B cell (primary cell): Measurements from ENCODE around the gene JMY. TPM values are rescaled to one million over a fixed set of nuclear protein-coding genes. Genes with fewer than 3 reads are reported as not detected.

Source experiments
- ATAC-seq: fragments of 200-7000 bp; cut with Tn5 transposase; one replicate; pipeline ENCODE4 v1.10.0; 2021; ENCODE audit warnings: low read depth, mild to moderate bottlenecking, moderate number of reproducible peaks, moderate library complexity
- CTCF ChIA-PET: fragments of 350-600 bp; sonication (Branson Sonifier 250); formaldehyde crosslinking; loops from one replicate; lab custom pipeline; 2021; ENCODE audit warnings: antibody characterized with exemption, inconsistent platforms; lab: Charles Lee
- POLR2A ChIA-PET: fragments of 350-600 bp; sonication (Branson Sonifier 250); formaldehyde crosslinking; loops from one replicate; lab custom pipeline; 2021; ENCODE audit warnings: antibody characterized with exemption; lab: Charles Lee
- DNase-seq: peaks from one replicate; pipeline ENCODE4 v3.0.0; 2013
- H2AFZ ChIP-seq: 2 replicates; pipeline ENCODE4 v1.6.1; 2012; ENCODE audit warnings: mild to moderate bottlenecking, low read depth, low read length; ENCODE audit not compliant: insufficient read depth, poor library complexity, severe bottlenecking
- H3K27ac ChIP-seq, 2 donors: 1 replicate in 1 of 2; 2 replicates in 1 of 2; pipeline ENCODE4 v1.5.1; 2012 to 2013; ENCODE audit warnings: low read length in 2 of 2, mild to moderate bottlenecking in 2 of 2, moderate library complexity in 1 of 2
- H3K27me3 ChIP-seq, 4 experiments: fragments of 200-600 bp in 1 of 4; sonication (generic) in 1 of 4; replicated peaks in 1 of 4; 1 replicate in 2 of 4; 2 replicates in 2 of 4; pipeline versions ENCODE4 v1.6.1 to v1.7.0; 2013 to 2016; ENCODE audit warnings: low read length in 3 of 4, mild to moderate bottlenecking in 2 of 4, mixed read lengths in 1 of 4, moderate library complexity in 1 of 4; ENCODE audit not compliant: insufficient read depth in 4 of 4, control insufficient read depth in 3 of 4; ENCODE audit errors: control extremely low read depth in 1 of 4
- H3K36me3 ChIP-seq, 2 experiments: replicated peaks in 1 of 2; 1 replicate in 1 of 2; 2 replicates in 1 of 2; pipeline versions ENCODE4 v1.6.1 to v1.7.1; 2013; ENCODE audit warnings: low read length in 1 of 2; ENCODE audit not compliant: insufficient read depth in 2 of 2, control insufficient read depth in 1 of 2; ENCODE audit errors: control extremely low read depth in 1 of 2, extremely low read depth in 1 of 2
- H3K4me1 ChIP-seq, 2 donors: fragments of 200-600 bp in 1 of 2; sonication (generic) in 1 of 2; 1 replicate in 1 of 2; 2 replicates in 1 of 2; pipeline versions ENCODE4 v1.5.1 to v1.6.1; 2013 to 2017; ENCODE audit warnings: low read length in 2 of 2; ENCODE audit not compliant: control insufficient read depth in 2 of 2, insufficient read depth in 2 of 2
- H3K4me2 ChIP-seq: replicated peaks from 2 replicates; pipeline ENCODE3; 2012; ENCODE audit warnings: mild to moderate bottlenecking, low read depth, low read length; ENCODE audit not compliant: poor library complexity, severe bottlenecking
- H3K4me3 ChIP-seq, 5 experiments: fragments of 200-600 bp in 1 of 5; sonication (generic) in 1 of 5; 1 replicate in 3 of 5; 2 replicates in 2 of 5; pipeline versions ENCODE4 v1.5.1 to v1.7.0; 2011 to 2016; ENCODE audit warnings: low read length in 4 of 5, mild to moderate bottlenecking in 4 of 5, low read depth in 2 of 5, control low read depth in 1 of 5, moderate library complexity in 1 of 5; ENCODE audit not compliant: insufficient read depth in 1 of 5; ENCODE audit errors: control extremely low read depth in 1 of 5, extremely low read depth in 1 of 5
- H3K79me2 ChIP-seq: fragments of 200-600 bp; sonication (generic); one replicate; pipeline ENCODE4 v1.6.0; 2016; ENCODE audit warnings: low read length; ENCODE audit not compliant: control insufficient read depth, insufficient read depth
- H3K9ac ChIP-seq: fragments of 200-600 bp; sonication (generic); 2 replicates; pipeline ENCODE4 v1.6.1; 2017; ENCODE audit warnings: mild to moderate bottlenecking, low read length, moderate library complexity
- H3K9me3 ChIP-seq, 3 donors: one replicate each; pipeline versions ENCODE4 v1.6.1 to v1.7.1; 2013; ENCODE audit warnings: low read length in 2 of 3; ENCODE audit not compliant: control insufficient read depth in 2 of 3, insufficient read depth in 1 of 3; ENCODE audit errors: control extremely low read depth in 1 of 3
- H4K20me1 ChIP-seq: 2 replicates; pipeline ENCODE4 v1.6.0; 2012; ENCODE audit warnings: mild to moderate bottlenecking, low read length; ENCODE audit not compliant: insufficient read depth, control insufficient read depth, poor library complexity, severe bottlenecking
- H3K27ac Mint-ChIP-seq: one replicate; pipeline ENCODE4 v1.8.0; 2021; ENCODE audit warnings: mixed read lengths
- H3K27me3 Mint-ChIP-seq: one replicate; pipeline ENCODE4 v1.8.0; 2021; ENCODE audit warnings: mixed read lengths
- H3K4me1 Mint-ChIP-seq: one replicate; pipeline ENCODE4 v1.8.0; 2021; ENCODE audit warnings: mixed read lengths
- H3K4me3 Mint-ChIP-seq: one replicate; pipeline ENCODE4 v1.8.0; 2021; ENCODE audit warnings: mixed read lengths
- H3K9me3 Mint-ChIP-seq: one replicate; pipeline ENCODE4 v1.8.0; 2022; ENCODE audit warnings: mixed read lengths; ENCODE audit not compliant: insufficient read depth
- CTCF ChIP-seq: fragments of 200-600 bp; IDR thresholded peaks from one replicate; pipeline ENCODE4 v1.8.0; 2022; ENCODE audit warnings: antibody characterized with exemption, mild to moderate bottlenecking
- EZH2 ChIP-seq: IDR thresholded peaks from 2 replicates; pipeline ENCODE4 v1.6.1; 2012; ENCODE audit warnings: borderline replicate concordance, low read depth, mild to moderate bottlenecking, moderate library complexity, low read length; ENCODE audit not compliant: insufficient read depth, poor library complexity, severe bottlenecking
- WGBS: methylation state at CpG from one replicate; pipeline ENCODE4 v1.1.5; 2013; ENCODE audit warnings: missing lambda C conversion rate; ENCODE audit not compliant: insufficient coverage; 5-methylcytosine and 5-hydroxymethylcytosine counted together
- intact Hi-C: fragments of 100-400 bp; cut with micrococcal nuclease; formaldehyde crosslinking; loops from one replicate; pipeline ENCODE4 v1.10.0; 2022
- polyA plus RNA-seq: library from polyadenylated mRNA; depleted of rRNA; stranded (reverse); fragments of >200 nt; gene quantifications from 2 replicates; pipeline ENCODE4 v1.2.3, GENCODE V29; 2012
- total RNA-seq, 2 donors: library from RNA; stranded (reverse); fragments of 120-200 nt in 1 of 2; gene quantifications; 1 replicate in 1 of 2; 2 replicates in 1 of 2; pipeline versions ENCODE4 v1.2.3 to v1.2.4, GENCODE V29; 2013 to 2022

Gene JMY
- total and polyA plus RNA-seq, 2 donors (not counting 1 experiment from before 2014, with no cell fraction given): 2.7 to 20.5 TPM

- no peak overlapping the region for H3K27ac ChIP-seq
- no peak overlapping the region for H2AFZ ChIP-seq
- intact Hi-C loops: no loop called here
- no peaks in the 10 kb centered on the region for H3K27me3 Mint-ChIP-seq
- no peaks in the 10 kb centered on the region for H3K27me3 ChIP-seq
- CTCF ChIA-PET: no interaction called here
- no peak for ATAC-seq
- H3K4me3 Mint-ChIP-seq: no peak overlapping the region
- H3K27ac Mint-ChIP-seq: no peak overlapping the region
- H3K9me3 Mint-ChIP-seq: no peaks in the 10 kb centered on the region
- H3K79me2 ChIP-seq: no peaks in the 10 kb centered on the region
- WGBS: no CpG with 5 or more reads among the region's 1 CpG
- no peaks in the 10 kb centered on the region for H3K9me3 ChIP-seq
- no peak for TF ChIP-seq CTCF
- TF ChIP-seq EZH2: no peak
- no peak overlapping the region for H3K9ac ChIP-seq
- no peak for DNase-seq
- POLR2A ChIA-PET: no interaction called here
- H3K4me2 ChIP-seq: no peak overlapping the region
- no peaks in the 10 kb centered on the region for H4K20me1 ChIP-seq
- no peaks in the 10 kb centered on the region for H3K36me3 ChIP-seq
- no peaks in the 10 kb centered on the region for H3K4me1 ChIP-seq
- H3K4me1 Mint-ChIP-seq: no peaks in the 10 kb centered on the region
- no peak overlapping the region for H3K4me3 ChIP-seq
These were observed 49.5 kb upstream of the JMY start for GRCh38 chr5:79186455-79186854.

GRCh38 chr5:79189439-79190234 is 46.3 kb upstream of the JMY start:
- no peak overlapping the region for H2AFZ ChIP-seq
- no peaks in the 10 kb centered on the region for H3K79me2 ChIP-seq
- H3K9me3 Mint-ChIP-seq: no peaks in the 10 kb centered on the region
- H4K20me1 ChIP-seq: no peaks in the 10 kb centered on the region
- DNase-seq (no peak), ATAC-seq (no peak)
- H3K9me3 ChIP-seq: no peaks in the 10 kb centered on the region
- H3K36me3 ChIP-seq: no peaks in the 10 kb centered on the region
- H3K4me3 ChIP-seq: no peak overlapping the region
- intact Hi-C loops: no loop called here
- no peak overlapping the region for H3K27ac ChIP-seq
- no peaks in the 10 kb centered on the region for H3K27me3 Mint-ChIP-seq
- H3K4me3 Mint-ChIP-seq: no peak overlapping the region
- no peaks in the 10 kb centered on the region for H3K4me1 ChIP-seq
- WGBS: 96% methylated on average over 4 of the region's 8 CpGs
- ChIA-PET POLR2A (no interaction called here), CTCF (no interaction called here)
- H3K4me2 ChIP-seq: no peak overlapping the region
- no peaks in the 10 kb centered on the region for H3K4me1 Mint-ChIP-seq
- H3K9ac ChIP-seq: no peak overlapping the region
- no peaks in the 10 kb centered on the region for H3K27me3 ChIP-seq
- no peak overlapping the region for H3K27ac Mint-ChIP-seq
- TF ChIP-seq EZH2 (no peak), CTCF (no peak)
